ENCODE results near the gene TMEM258.

The TMEM258 gene

DNA sequence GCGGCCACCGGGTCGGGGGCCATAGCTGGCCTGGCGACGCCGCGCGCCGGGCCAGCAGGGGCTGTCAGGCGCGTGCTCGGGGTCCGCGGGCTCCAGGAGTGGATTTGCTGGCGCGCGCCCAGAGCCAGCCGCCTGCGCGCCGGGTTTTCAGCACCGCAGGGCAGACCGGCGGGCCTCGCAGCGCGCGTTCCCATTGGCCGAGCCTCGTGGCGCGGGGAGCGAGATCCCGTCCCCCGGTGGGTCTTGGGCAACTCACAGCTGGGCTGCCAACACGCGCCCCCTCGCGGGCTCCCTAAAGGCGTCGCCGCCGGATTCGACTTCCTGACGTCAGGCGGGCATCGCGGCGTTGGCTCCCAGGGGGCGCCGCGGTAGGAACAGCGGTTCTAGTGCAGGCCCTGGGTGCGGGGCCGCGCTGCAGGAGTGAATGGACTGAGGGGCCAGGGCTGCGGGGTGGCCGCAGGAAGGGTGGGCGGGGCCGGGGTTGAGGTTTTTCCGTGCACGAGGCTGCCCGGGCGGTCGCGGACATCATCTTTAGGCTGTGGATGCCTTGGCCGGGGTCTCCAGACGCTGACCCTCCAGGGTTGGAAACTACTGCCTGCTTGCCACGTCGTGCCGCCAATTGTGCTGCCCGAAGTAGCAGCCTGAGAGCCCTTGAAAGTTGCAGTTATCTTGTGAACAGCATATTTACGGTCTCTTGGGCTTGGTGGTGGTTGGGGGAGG lies 24.5 kb upstream of the TMEM258 start, which contains the start of gene FADS1 (continued):
- TF ChIP-seq ZBTB49 (tag by site-specific recombination; IDR thresholded peaks at IDR 0.05; ENCODE audit: low read depth) (no peak), ZNF639 (tag by site-specific recombination; IDR thresholded peaks at IDR 0.05) (no peak), ZNF677 (tag by site-specific recombination; IDR thresholded peaks at IDR 0.05) (no peak), ZNF366 (tag by site-specific recombination; conservative IDR thresholded peaks at IDR 0.05) (no peak), MEIS1 (CRISPR knock-in tag; IDR thresholded peaks at IDR 0.05; ENCODE audit: borderline replicate concordance) (no peak), ZNF624 (tag by site-specific recombination; IDR thresholded peaks at IDR 0.05) (no peak), ZNF548 (tag by site-specific recombination; IDR thresholded peaks at IDR 0.05) (no peak), MYNN (tag by site-specific recombination; IDR thresholded peaks at IDR 0.05; ENCODE audit: borderline replicate concordance) (no peak), ZNF518A (tag by site-specific recombination; conservative IDR thresholded peaks at IDR 0.05; ENCODE audit: low read depth) (no peak), ZNF133 (tag by site-specific recombination; IDR thresholded peaks at IDR 0.05) (no peak), TRIM28 (IDR thresholded peaks at IDR 0.05; ENCODE audit: borderline replicate concordance, low read length) (no peak), ZNF843 (tag by site-specific recombination; IDR thresholded peaks at IDR 0.05) (no peak), ZNF157 (tag by site-specific recombination; IDR thresholded peaks at IDR 0.05) (no peak), ZNF701 (tag by site-specific recombination; IDR thresholded peaks at IDR 0.05) (no peak), ZNF221 (tag by site-specific recombination; IDR thresholded peaks at IDR 0.05; ENCODE audit: borderline replicate concordance) (no peak), WT1 (tag by site-specific recombination; IDR thresholded peaks at IDR 0.05) (no peak)
- TF ChIP-seq, protein P1, sequence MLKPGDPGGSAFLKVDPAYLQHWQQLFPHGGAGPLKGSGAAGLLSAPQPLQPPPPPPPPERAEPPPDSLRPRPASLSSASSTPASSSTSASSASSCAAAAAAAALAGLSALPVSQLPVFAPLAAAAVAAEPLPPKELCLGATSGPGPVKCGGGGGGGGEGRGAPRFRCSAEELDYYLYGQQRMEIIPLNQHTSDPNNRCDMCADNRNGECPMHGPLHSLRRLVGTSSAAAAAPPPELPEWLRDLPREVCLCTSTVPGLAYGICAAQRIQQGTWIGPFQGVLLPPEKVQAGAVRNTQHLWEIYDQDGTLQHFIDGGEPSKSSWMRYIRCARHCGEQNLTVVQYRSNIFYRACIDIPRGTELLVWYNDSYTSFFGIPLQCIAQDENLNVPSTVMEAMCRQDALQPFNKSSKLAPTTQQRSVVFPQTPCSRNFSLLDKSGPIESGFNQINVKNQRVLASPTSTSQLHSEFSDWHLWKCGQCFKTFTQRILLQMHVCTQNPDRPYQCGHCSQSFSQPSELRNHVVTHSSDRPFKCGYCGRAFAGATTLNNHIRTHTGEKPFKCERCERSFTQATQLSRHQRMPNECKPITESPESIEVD (tag by site-specific recombination; IDR thresholded peaks at IDR 0.05), result no peak
- TF ChIP-seq, protein P2, sequence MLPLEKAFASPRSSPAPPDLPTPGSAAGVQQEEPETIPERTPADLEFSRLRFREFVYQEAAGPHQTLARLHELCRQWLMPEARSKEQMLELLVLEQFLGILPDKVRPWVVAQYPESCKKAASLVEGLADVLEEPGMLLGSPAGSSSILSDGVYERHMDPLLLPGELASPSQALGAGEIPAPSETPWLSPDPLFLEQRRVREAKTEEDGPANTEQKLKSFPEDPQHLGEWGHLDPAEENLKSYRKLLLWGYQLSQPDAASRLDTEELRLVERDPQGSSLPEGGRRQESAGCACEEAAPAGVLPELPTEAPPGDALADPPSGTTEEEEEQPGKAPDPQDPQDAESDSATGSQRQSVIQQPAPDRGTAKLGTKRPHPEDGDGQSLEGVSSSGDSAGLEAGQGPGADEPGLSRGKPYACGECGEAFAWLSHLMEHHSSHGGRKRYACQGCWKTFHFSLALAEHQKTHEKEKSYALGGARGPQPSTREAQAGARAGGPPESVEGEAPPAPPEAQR (tag by site-specific recombination; IDR thresholded peaks at IDR 0.05), result no peak
- TF ChIP-seq, protein P3, sequence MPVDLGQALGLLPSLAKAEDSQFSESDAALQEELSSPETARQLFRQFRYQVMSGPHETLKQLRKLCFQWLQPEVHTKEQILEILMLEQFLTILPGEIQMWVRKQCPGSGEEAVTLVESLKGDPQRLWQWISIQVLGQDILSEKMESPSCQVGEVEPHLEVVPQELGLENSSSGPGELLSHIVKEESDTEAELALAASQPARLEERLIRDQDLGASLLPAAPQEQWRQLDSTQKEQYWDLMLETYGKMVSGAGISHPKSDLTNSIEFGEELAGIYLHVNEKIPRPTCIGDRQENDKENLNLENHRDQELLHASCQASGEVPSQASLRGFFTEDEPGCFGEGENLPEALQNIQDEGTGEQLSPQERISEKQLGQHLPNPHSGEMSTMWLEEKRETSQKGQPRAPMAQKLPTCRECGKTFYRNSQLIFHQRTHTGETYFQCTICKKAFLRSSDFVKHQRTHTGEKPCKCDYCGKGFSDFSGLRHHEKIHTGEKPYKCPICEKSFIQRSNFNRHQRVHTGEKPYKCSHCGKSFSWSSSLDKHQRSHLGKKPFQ (tag by site-specific recombination; IDR thresholded peaks at IDR 0.05), result no peak
- TF ChIP-seq, protein P4, sequence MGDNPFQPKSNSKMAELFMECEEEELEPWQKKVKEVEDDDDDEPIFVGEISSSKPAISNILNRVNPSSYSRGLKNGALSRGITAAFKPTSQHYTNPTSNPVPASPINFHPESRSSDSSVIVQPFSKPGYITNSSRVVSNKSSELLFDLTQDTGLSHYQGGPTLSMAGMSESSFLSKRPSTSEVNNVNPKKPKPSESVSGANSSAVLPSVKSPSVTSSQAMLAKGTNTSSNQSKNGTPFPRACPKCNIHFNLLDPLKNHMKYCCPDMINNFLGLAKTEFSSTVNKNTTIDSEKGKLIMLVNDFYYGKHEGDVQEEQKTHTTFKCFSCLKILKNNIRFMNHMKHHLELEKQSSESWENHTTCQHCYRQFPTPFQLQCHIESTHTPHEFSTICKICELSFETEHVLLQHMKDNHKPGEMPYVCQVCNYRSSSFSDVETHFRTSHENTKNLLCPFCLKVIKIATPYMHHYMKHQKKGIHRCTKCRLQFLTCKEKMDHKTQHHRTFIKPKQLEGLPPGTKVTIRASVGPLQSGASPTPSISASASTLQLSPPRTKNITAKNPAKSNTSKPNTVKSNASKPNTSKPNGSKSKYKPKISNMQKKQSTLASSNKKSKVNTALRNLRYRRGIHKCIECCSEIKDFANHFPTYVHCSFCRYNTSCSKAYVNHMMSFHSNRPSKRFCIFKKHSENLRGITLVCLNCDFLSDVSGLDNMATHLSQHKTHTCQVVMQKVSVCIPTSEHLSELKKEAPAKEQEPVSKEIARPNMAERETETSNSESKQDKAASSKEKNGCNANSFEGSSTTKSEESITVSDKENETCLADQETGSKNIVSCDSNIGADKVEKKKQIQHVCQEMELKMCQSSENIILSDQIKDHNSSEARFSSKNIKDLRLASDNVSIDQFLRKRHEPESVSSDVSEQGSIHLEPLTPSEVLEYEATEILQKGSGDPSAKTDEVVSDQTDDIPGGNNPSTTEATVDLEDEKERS (tag by site-specific recombination; IDR thresholded peaks at IDR 0.05), result no peak

All from HEK293 (cell line).